CD4-positive, alpha-beta memory T cell (primary cell): ENCODE results near the gene APBB2. TPM values are rescaled to one million over a fixed set of nuclear protein-coding genes. Genes with fewer than 3 reads are reported as not detected.

ENCODE experiments used
- CTCF ChIA-PET: fragments of 350-600 bp; sonication (Branson Sonifier 250); formaldehyde crosslinking; loops from one replicate; lab custom pipeline; 2021; ENCODE audit warnings: inconsistent platforms; ENCODE audit not compliant: partially characterized antibody; lab: Charles Lee
- POLR2A ChIA-PET: fragments of 350-600 bp; sonication (Branson Sonifier 250); formaldehyde crosslinking; loops from one replicate; lab custom pipeline; 2021; ENCODE audit not compliant: partially characterized antibody; lab: Charles Lee
- DNase-seq, 5 donors: peaks; one replicate each; pipeline versions ENCODE4 v3.0.0 to v3.0.0-alpha.2; 2020 to 2022; ENCODE audit warnings: mixed read lengths in 1 of 5
- H3K27ac ChIP-seq: one replicate; pipeline ENCODE4 v1.7.0; 2013; ENCODE audit warnings: low read depth, low read length
- H3K27me3 ChIP-seq: 2 replicates; pipeline ENCODE4 v1.7.0; 2013; ENCODE audit warnings: mild to moderate bottlenecking, low read length, moderate library complexity; ENCODE audit not compliant: insufficient read depth
- H3K36me3 ChIP-seq: 2 replicates; pipeline ENCODE4 v1.7.0; 2013; ENCODE audit warnings: mild to moderate bottlenecking, low read length, moderate library complexity; ENCODE audit not compliant: insufficient read depth
- H3K4me1 ChIP-seq: 2 replicates; pipeline ENCODE4 v1.7.0; 2013; ENCODE audit warnings: mild to moderate bottlenecking, low read length, moderate library complexity; ENCODE audit not compliant: insufficient read depth
- H3K4me3 ChIP-seq, 2 donors: one replicate each; pipeline ENCODE4 v1.7.0; 2013; ENCODE audit warnings: low read length in 2 of 2, mild to moderate bottlenecking in 1 of 2
- H3K9me3 ChIP-seq, 2 donors: one replicate each; pipeline ENCODE4 v1.7.0; 2013; ENCODE audit warnings: low read length in 2 of 2, control low read depth in 1 of 2; ENCODE audit not compliant: control insufficient read depth in 1 of 2
- H3K27ac Mint-ChIP-seq, 7 donors: one replicate each; pipeline ENCODE4 v1.8.0; 2020 to 2021; ENCODE audit warnings: mixed read lengths in 7 of 7, mild to moderate bottlenecking in 6 of 7, inconsistent platforms in 3 of 7, moderate library complexity in 3 of 7
- H3K27me3 Mint-ChIP-seq, 2 donors: one replicate each; pipeline ENCODE4 v1.8.0; 2020 to 2021; ENCODE audit warnings: mixed read lengths in 2 of 2
- H3K36me3 Mint-ChIP-seq, 2 donors: one replicate each; pipeline ENCODE4 v1.8.0; 2020 to 2021; ENCODE audit warnings: mixed read lengths in 2 of 2, inconsistent platforms in 1 of 2, mild to moderate bottlenecking in 1 of 2
- H3K4me1 Mint-ChIP-seq, 4 donors: one replicate each; pipeline ENCODE4 v1.8.0; 2020 to 2021; ENCODE audit warnings: mixed read lengths in 4 of 4, mild to moderate bottlenecking in 1 of 4
- H3K4me3 Mint-ChIP-seq, 8 donors: one replicate each; pipeline ENCODE4 v1.8.0; 2020 to 2021; ENCODE audit warnings: mixed read lengths in 8 of 8, mild to moderate bottlenecking in 7 of 8, moderate library complexity in 6 of 8, inconsistent platforms in 3 of 8
- H3K9me3 Mint-ChIP-seq, 8 donors: one replicate each; pipeline ENCODE4 v1.8.0; 2020 to 2021; ENCODE audit warnings: mixed read lengths in 8 of 8, mild to moderate bottlenecking in 5 of 8, inconsistent platforms in 3 of 8, moderate library complexity in 1 of 8
- intact Hi-C: fragments of 100-400 bp; cut with micrococcal nuclease; formaldehyde crosslinking; loops from one replicate; pipeline ENCODE4 v1.15.1; 2023
- polyA plus RNA-seq, 2 donors: library from polyadenylated mRNA; unstranded; fragments of 300-500 nt; fragmentation: Illumina TruSeq; gene quantifications; one replicate each; pipeline ENCODE4 v1.2.3, GENCODE V29; 2021
- total RNA-seq, 2 experiments: library from RNA; stranded (reverse); gene quantifications; one replicate each; pipeline ENCODE4 v1.2.3, GENCODE V29; 2021

Gene APBB2
- total and polyA plus RNA-seq, 4 experiments from 2014 or later = 0.50 to 0.58 TPM; not detected in 2

GRCh38 chr4:41028392-41029076, 185.8 kb downstream of the APBB2 start:
- H3K36me3 ChIP-seq = no peaks in the 10 kb centered on the region
- no peak overlapping the region for H3K4me3 ChIP-seq
- H3K27ac ChIP-seq = no peak overlapping the region
- Mint-ChIP-seq H3K36me3 (peaks cover 0 to 6% of the 10 kb centered on the region in 2 donors), H3K27ac (no peak overlapping the region), H3K4me1 (no peaks in the 10 kb centered on the region), H3K27me3 (no peaks in the 10 kb centered on the region), H3K9me3 (peaks cover 6 to 37% (median 25%) of the 10 kb centered on the region in 8 donors), H3K4me3 (no peak overlapping the region)
- DNase-seq = no peak
- ChIA-PET CTCF (no interaction called here), POLR2A (no interaction called here)
- H3K27me3 ChIP-seq = no peaks in the 10 kb centered on the region
- peaks cover 0 to 5% of the 10 kb centered on the region in 2 donors for H3K9me3 ChIP-seq
- no peaks in the 10 kb centered on the region for H3K4me1 ChIP-seq
- intact Hi-C loops = no loop called here

GRCh38 chr4:41026971-41027370, 187.4 kb downstream of the APBB2 start:
- ChIA-PET CTCF (no interaction called here), POLR2A (no interaction called here)
- Mint-ChIP-seq H3K36me3 (peaks cover 0 to 6% of the 10 kb centered on the region in 2 donors), H3K4me1 (no peaks in the 10 kb centered on the region), H3K27me3 (no peaks in the 10 kb centered on the region), H3K27ac (no peak overlapping the region), H3K9me3 (peaks cover 6 to 37% (median 30%) of the 10 kb centered on the region in 8 donors), H3K4me3 (no peak overlapping the region)
- intact Hi-C loops = no loop called here
- H3K9me3 ChIP-seq = peaks cover 0 to 5% of the 10 kb centered on the region in 2 donors
- H3K27me3 ChIP-seq = no peaks in the 10 kb centered on the region
- H3K4me1 ChIP-seq = no peaks in the 10 kb centered on the region
- no peaks in the 10 kb centered on the region for H3K36me3 ChIP-seq
- DNase-seq = no peak
- H3K4me3 ChIP-seq = no peak overlapping the region
- no peak overlapping the region for H3K27ac ChIP-seq

GRCh38 chr4:41025824-41026223, 188.5 kb downstream of the APBB2 start:
- Mint-ChIP-seq H3K27ac (no peak overlapping the region), H3K4me1 (no peaks in the 10 kb centered on the region), H3K36me3 (peaks cover 0 to 6% of the 10 kb centered on the region in 2 donors), H3K9me3 (peaks cover 6 to 46% (median 39%) of the 10 kb centered on the region in 8 donors), H3K27me3 (no peaks in the 10 kb centered on the region), H3K4me3 (no peak overlapping the region)
- Histone ChIP-seq H3K9me3 (peaks cover 0 to 5% of the 10 kb centered on the region in 2 donors), H3K36me3 (no peaks in the 10 kb centered on the region), H3K27ac (no peak overlapping the region), H3K4me1 (no peaks in the 10 kb centered on the region), H3K27me3 (no peaks in the 10 kb centered on the region), H3K4me3 (no peak overlapping the region)
- intact Hi-C loops = no loop called here
- DNase-seq = no peak
- CTCF ChIA-PET = no interaction called here
- POLR2A ChIA-PET = no interaction called here

GRCh38 chr4:41024556-41025491, 189.5 kb downstream of the APBB2 start:
- CTCF ChIA-PET = no interaction called here
- Histone ChIP-seq H3K36me3 (no peaks in the 10 kb centered on the region), H3K4me1 (no peaks in the 10 kb centered on the region), H3K27ac (no peak overlapping the region), H3K9me3 (peaks cover 0 to 5% of the 10 kb centered on the region in 2 donors), H3K27me3 (no peaks in the 10 kb centered on the region), H3K4me3 (no peak overlapping the region)
- Mint-ChIP-seq H3K4me3 (no peak overlapping the region), H3K27ac (no peak overlapping the region), H3K36me3 (peaks cover 0 to 6% of the 10 kb centered on the region in 2 donors), H3K4me1 (no peaks in the 10 kb centered on the region), H3K27me3 (no peaks in the 10 kb centered on the region), H3K9me3 (peaks cover 6 to 48% (median 39%) of the 10 kb centered on the region in 8 donors)
- no peak for DNase-seq
- POLR2A ChIA-PET = no interaction called here
- intact Hi-C loops = no loop called here

GRCh38 chr4:41022116-41022515, 192.2 kb downstream of the APBB2 start:
- H3K4me1 ChIP-seq = no peaks in the 10 kb centered on the region
- H3K27ac Mint-ChIP-seq = no peak overlapping the region
- H3K9me3 Mint-ChIP-seq = peaks cover 5 to 44% (median 25%) of the 10 kb centered on the region in 8 donors
- no peak for DNase-seq
- H3K9me3 ChIP-seq = peaks cover 0 to 5% of the 10 kb centered on the region in 2 donors
- no peak overlapping the region for H3K4me3 Mint-ChIP-seq
- no peaks in the 10 kb centered on the region for H3K36me3 ChIP-seq
- POLR2A ChIA-PET = no interaction called here
- no peaks in the 10 kb centered on the region for H3K27me3 Mint-ChIP-seq
- no peak overlapping the region for H3K4me3 ChIP-seq
- no peaks in the 10 kb centered on the region for H3K4me1 Mint-ChIP-seq
- H3K27me3 ChIP-seq = no peaks in the 10 kb centered on the region
- CTCF ChIA-PET = no interaction called here
- intact Hi-C loops = no loop called here
- H3K36me3 Mint-ChIP-seq = peaks cover 0 to 6% of the 10 kb centered on the region in 2 donors
- no peak overlapping the region for H3K27ac ChIP-seq

GRCh38 chr4:41015016-41015675, 199.2 kb downstream of the APBB2 start:
- Mint-ChIP-seq H3K27ac (no peak overlapping the region), H3K9me3 (no peaks in the 10 kb centered on the region), H3K4me1 (no peaks in the 10 kb centered on the region), H3K4me3 (no peak overlapping the region), H3K27me3 (no peaks in the 10 kb centered on the region), H3K36me3 (no peaks in the 10 kb centered on the region)
- intact Hi-C loops = no loop called here
- H3K36me3 ChIP-seq = no peaks in the 10 kb centered on the region
- no peak overlapping the region for H3K4me3 ChIP-seq
- ChIA-PET CTCF (no interaction called here), POLR2A (no interaction called here)
- DNase-seq = no peak
- no peaks in the 10 kb centered on the region for H3K27me3 ChIP-seq
- no peaks in the 10 kb centered on the region for H3K4me1 ChIP-seq
- no peaks in the 10 kb centered on the region for H3K9me3 ChIP-seq
- H3K27ac ChIP-seq = no peak overlapping the region

- ChIA-PET POLR2A (no interaction called here), CTCF (no interaction called here)
- Histone ChIP-seq H3K36me3 (no peaks in the 10 kb centered on the region), H3K27me3 (no peaks in the 10 kb centered on the region), H3K9me3 (no peaks in the 10 kb centered on the region), H3K27ac (no peak overlapping the region), H3K4me3 (no peak overlapping the region), H3K4me1 (no peaks in the 10 kb centered on the region)
- Mint-ChIP-seq H3K4me3 (no peak overlapping the region), H3K4me1 (no peaks in the 10 kb centered on the region), H3K9me3 (no peaks in the 10 kb centered on the region), H3K27me3 (no peaks in the 10 kb centered on the region), H3K27ac (no peak overlapping the region), H3K36me3 (no peaks in the 10 kb centered on the region)
- intact Hi-C loops = no loop called here
- DNase-seq = no peak
Measured at GRCh38 chr4:41014158-41014557, 200.2 kb downstream of the APBB2 start.
